ENCODE data around the gene PPP1R1A. TPM values are rescaled to one million over a fixed set of nuclear protein-coding genes. Genes with fewer than 3 reads are reported as not detected.

Gene PPP1R1A
- total and polyA plus RNA-seq, 12 donors = 39.4 to 378 (median 56.5) TPM

- intact Hi-C loops (cut with DNase I) = no loop called here
- DNase-seq (no peak), ATAC-seq (no peak)
- Histone ChIP-seq H3K4me1 (peaks cover 0 to 17% (median 6%) of the 10 kb centered on the region in 9 donors), H3K27ac (no peak overlapping the region), H3K9me3 (no peaks in the 10 kb centered on the region), H3K36me3 (peaks cover 0 to 10% (median 0%) of the 10 kb centered on the region in 9 donors), H3K4me3 (no peak overlapping the region), H3K27me3 (peaks cover 0 to 25% (median 4%) of the 10 kb centered on the region in 7 donors)
- TF ChIP-seq CTCF (IDR thresholded peaks at IDR 0.05) = no peak
- 53 to 62% methylated on average over 5 of the region's 5 CpGs for WGBS, 2 donors
These were observed 23.7 kb downstream of the PPP1R1A start for GRCh38 chr12:54564768-54565167.

- peaks cover 0 to 10% (median 0%) of the 10 kb centered on the region in 9 donors for H3K36me3 ChIP-seq
- intact Hi-C loops (cut with DNase I) = no loop called here
- DNase-seq (no peak), ATAC-seq (no peak)
- H3K9me3 ChIP-seq = no peaks in the 10 kb centered on the region
- WGBS, 2 donors = 90 to 91% methylated on average over 1 of the region's 1 CpG
- TF ChIP-seq CTCF (IDR thresholded peaks at IDR 0.05) = no peak
- no peak overlapping the region for H3K27ac ChIP-seq
- peaks cover 0 to 21% (median 10%) of the 10 kb centered on the region in 9 donors for H3K4me1 ChIP-seq
- H3K4me3 ChIP-seq = no peak overlapping the region
- H3K27me3 ChIP-seq = peaks cover 0 to 31% (median 5%) of the 10 kb centered on the region in 7 donors
These were observed 24.7 kb downstream of the PPP1R1A start for GRCh38 chr12:54563787-54564186.

GRCh38 chr12:54562750-54563356 lies 25.6 kb downstream of the PPP1R1A start:
- H3K27me3 ChIP-seq = peaks cover 0 to 40% (median 15%) of the 10 kb centered on the region in 7 donors
- peaks cover 0 to 10% (median 0%) of the 10 kb centered on the region in 9 donors for H3K36me3 ChIP-seq
- TF ChIP-seq CTCF (IDR thresholded peaks at IDR 0.05) = no peak
- no peak for DNase-seq
- peaks cover 0 to 21% (median 10%) of the 10 kb centered on the region in 9 donors for H3K4me1 ChIP-seq
- peak overlapping the region in 2 of 10 donors; percentile 56 to 79 for H3K27ac ChIP-seq
- H3K9me3 ChIP-seq = no peaks in the 10 kb centered on the region
- peak overlapping the region in 1 of 10 donors; percentile 54 for H3K4me3 ChIP-seq
- intact Hi-C loops (cut with DNase I) = no loop called here
- 28 to 31% methylated on average over 6 of the region's 6 CpGs for WGBS, 2 donors
- no peak for ATAC-seq

GRCh38 chr12:54561164-54561563 lies 27.3 kb downstream of the PPP1R1A start:
- Histone ChIP-seq H3K4me1 (peaks cover 0 to 21% (median 10%) of the 10 kb centered on the region in 9 donors), H3K9me3 (no peaks in the 10 kb centered on the region), H3K27me3 (peaks cover 0 to 52% (median 27%) of the 10 kb centered on the region in 7 donors), H3K4me3 (peak overlapping the region in 8 of 10 donors; percentile 31 to 56 (median 47)), H3K27ac (peak overlapping the region; percentile 56 to 90 (median 79)), H3K36me3 (no peaks in the 10 kb centered on the region)
- TF ChIP-seq CTCF (IDR thresholded peaks at IDR 0.05) = no peak
- peak; percentile 43 to 83 (median 66) for ATAC-seq
- intact Hi-C loops (cut with DNase I) = no loop called here
- 22 to 31% methylated on average over 3 of the region's 3 CpGs for WGBS, 2 donors
- peak; percentile 36 to 66 for DNase-seq
